Measurements from ENCODE around the gene PLA2G6.

Gene PLA2G6

GRCh38 chr22:38171927-38172831 lies 9.5 kb downstream of the PLA2G6 start:
- no peaks in the 10 kb centered on the region for H4K20me1 ChIP-seq (ENCODE audit: insufficient read depth, low read length, poor library complexity, severe bottlenecking)
- H3K9me3 ChIP-seq (ENCODE audit: insufficient read depth, low read depth, low read length) = no peaks in the 10 kb centered on the region
- H3K4me1 ChIP-seq (ENCODE audit: insufficient read depth, low read length, poor library complexity, severe bottlenecking) = peaks cover 35% of the 10 kb centered on the region
- TF ChIP-seq CTCF (conservative IDR thresholded peaks at IDR 0.05; ENCODE audit: low read length) = no peak
- no peak for TF ChIP-seq EZH2phosphoT487 (IDR thresholded peaks at IDR 0.05; ENCODE audit: borderline replicate concordance)
- no peaks in the 10 kb centered on the region for H3K27me3 ChIP-seq (ENCODE audit: insufficient read depth, low read length, poor library complexity, severe bottlenecking)
- no peaks in the 10 kb centered on the region for H3F3A ChIP-seq (ENCODE audit: low read depth)
- no peak overlapping the region for H3K9ac ChIP-seq (ENCODE audit: low read depth, low read length, poor library complexity, severe bottlenecking)
- H3K4me2 ChIP-seq (ENCODE audit: low read depth, low read length, poor library complexity, severe bottlenecking) = peak overlapping the region; percentile 30
- H2AFZ ChIP-seq (ENCODE audit: low read length) = no peak overlapping the region
- H3K9me2 ChIP-seq (replicated peaks; ENCODE audit: low read depth, low read length) = no peaks in the 10 kb centered on the region
- H3K79me2 ChIP-seq (ENCODE audit: insufficient read depth, low read length) = peaks cover 16% of the 10 kb centered on the region; the same call in 1 of the 2 replicates
- no peak overlapping the region for H3K4me3 ChIP-seq (ENCODE audit: low read length, poor library complexity, severe bottlenecking)
- peaks cover 6% of the 10 kb centered on the region; the same call in 1 of the 2 replicates for H3K36me3 ChIP-seq (ENCODE audit: insufficient read depth, low read length)

- no peak overlapping the region for H3K4me3 ChIP-seq (ENCODE audit: low read length, poor library complexity, severe bottlenecking)
- peaks cover 10% of the 10 kb centered on the region; the same call in 1 of the 2 replicates for H3K79me2 ChIP-seq (ENCODE audit: insufficient read depth, low read length)
- H3K4me2 ChIP-seq (ENCODE audit: low read depth, low read length, poor library complexity, severe bottlenecking) = no peak overlapping the region
- no peaks in the 10 kb centered on the region for H3K9me3 ChIP-seq (ENCODE audit: insufficient read depth, low read depth, low read length)
- no peaks in the 10 kb centered on the region for H3K9me2 ChIP-seq (replicated peaks; ENCODE audit: low read depth, low read length)
- no peak overlapping the region for H2AFZ ChIP-seq (ENCODE audit: low read length)
- no peaks in the 10 kb centered on the region for H3F3A ChIP-seq (ENCODE audit: low read depth)
- no peaks in the 10 kb centered on the region for H3K27me3 ChIP-seq (ENCODE audit: insufficient read depth, low read length, poor library complexity, severe bottlenecking)
- H4K20me1 ChIP-seq (ENCODE audit: insufficient read depth, low read length, poor library complexity, severe bottlenecking) = no peaks in the 10 kb centered on the region
- TF ChIP-seq EZH2phosphoT487 (IDR thresholded peaks at IDR 0.05; ENCODE audit: borderline replicate concordance) (no peak), CTCF (conservative IDR thresholded peaks at IDR 0.05; ENCODE audit: low read length) (no peak)
- peaks cover 6% of the 10 kb centered on the region; the same call in 1 of the 2 replicates for H3K36me3 ChIP-seq (ENCODE audit: insufficient read depth, low read length)
- H3K9ac ChIP-seq (ENCODE audit: low read depth, low read length, poor library complexity, severe bottlenecking) = no peak overlapping the region
- H3K4me1 ChIP-seq (ENCODE audit: insufficient read depth, low read length, poor library complexity, severe bottlenecking) = peaks cover 19% of the 10 kb centered on the region
Measured at GRCh38 chr22:38170469-38170868, 11.2 kb downstream of the PLA2G6 start.

- H3K9ac ChIP-seq (ENCODE audit: low read depth, low read length, poor library complexity, severe bottlenecking) = no peak overlapping the region
- H3K36me3 ChIP-seq (ENCODE audit: insufficient read depth, low read length) = peaks cover 10% of the 10 kb centered on the region; the same call in 1 of the 2 replicates
- no peaks in the 10 kb centered on the region for H3K9me2 ChIP-seq (replicated peaks; ENCODE audit: low read depth, low read length)
- H3K79me2 ChIP-seq (ENCODE audit: insufficient read depth, low read length) = peaks cover 7% of the 10 kb centered on the region; the same call in 1 of the 2 replicates
- TF ChIP-seq EZH2phosphoT487 (IDR thresholded peaks at IDR 0.05; ENCODE audit: borderline replicate concordance) = no peak
- TF ChIP-seq CTCF (conservative IDR thresholded peaks at IDR 0.05; ENCODE audit: low read length) = no peak
- H3K4me3 ChIP-seq (ENCODE audit: low read length, poor library complexity, severe bottlenecking) = no peak overlapping the region
- H3F3A ChIP-seq (ENCODE audit: low read depth) = no peaks in the 10 kb centered on the region
- H3K4me2 ChIP-seq (ENCODE audit: low read depth, low read length, poor library complexity, severe bottlenecking) = no peak overlapping the region
- no peak overlapping the region for H2AFZ ChIP-seq (ENCODE audit: low read length)
- no peaks in the 10 kb centered on the region for H3K27me3 ChIP-seq (ENCODE audit: insufficient read depth, low read length, poor library complexity, severe bottlenecking)
- H4K20me1 ChIP-seq (ENCODE audit: insufficient read depth, low read length, poor library complexity, severe bottlenecking) = no peaks in the 10 kb centered on the region
- no peaks in the 10 kb centered on the region for H3K9me3 ChIP-seq (ENCODE audit: insufficient read depth, low read depth, low read length)
- peaks cover 14% of the 10 kb centered on the region for H3K4me1 ChIP-seq (ENCODE audit: insufficient read depth, low read length, poor library complexity, severe bottlenecking)
Measured at GRCh38 chr22:38169116-38169515, 12.5 kb downstream of the PLA2G6 start.

All from Loucy (cell line).